HG03045 (cell line): ENCODE measurements around the gene NFATC2.

Source experiments
- ATAC-seq: cut with Tn5 transposase; IDR thresholded peaks from one replicate; pipeline ENCODE4 v1.9.1; 2021; ENCODE audit warnings: mild to moderate bottlenecking, moderate library complexity; ENCODE audit not compliant: unreplicated experiment

NFATC2 gene

DNA sequence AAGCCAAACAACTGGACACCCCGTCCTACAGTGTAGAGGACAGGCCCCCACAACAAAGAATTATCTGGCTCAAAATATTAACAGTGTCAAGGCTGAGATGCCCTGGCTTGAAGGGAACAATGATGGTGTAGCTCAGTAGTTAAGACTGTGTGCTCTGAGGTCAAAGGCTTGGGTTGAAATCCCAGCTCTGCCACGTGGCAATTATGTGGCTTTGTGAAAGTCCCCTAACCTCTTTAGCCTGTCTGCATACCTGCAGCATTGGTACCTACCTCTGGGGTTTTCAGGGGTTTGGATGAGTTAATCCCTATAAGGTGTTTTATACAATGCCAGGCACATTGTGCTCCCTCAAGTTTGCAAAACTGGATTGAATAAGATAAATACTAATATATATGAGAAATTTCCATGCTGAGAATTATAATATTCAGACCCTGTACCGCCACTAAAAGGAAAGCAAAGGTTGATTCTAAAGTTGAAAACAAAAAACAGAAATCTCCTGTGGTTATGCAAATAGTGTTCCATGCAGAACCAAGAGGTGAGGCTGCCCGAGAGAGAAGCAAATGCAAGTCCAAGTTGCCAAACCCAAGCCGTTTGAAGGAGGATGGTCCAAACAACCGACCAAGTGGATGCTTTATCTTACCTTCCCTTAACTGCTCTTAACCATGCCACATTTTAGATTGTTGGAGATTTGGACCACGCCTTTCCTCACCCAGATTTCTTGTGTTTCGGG, 199.8 kb downstream of the NFATC2 start:
- no peak for ATAC-seq

DNA sequence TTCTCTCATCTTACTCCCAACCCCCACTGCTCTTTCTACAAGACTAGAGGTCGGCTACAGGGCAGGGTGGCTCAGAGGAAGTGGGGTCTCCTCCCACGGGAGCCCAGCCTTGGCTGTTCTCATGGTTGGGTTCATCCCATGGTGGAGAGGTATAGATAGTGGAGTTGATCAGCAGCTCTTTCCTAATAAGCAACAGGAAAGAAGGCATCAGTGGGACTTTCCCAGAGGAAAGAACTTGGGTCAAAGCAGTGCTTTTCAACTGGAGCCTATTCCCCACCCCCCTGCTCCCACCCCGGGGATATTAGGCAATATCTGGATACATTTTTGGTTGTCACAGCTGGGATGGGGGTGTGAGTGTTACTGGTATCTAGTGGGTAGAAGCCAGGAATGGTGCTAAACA, 200.9 kb downstream of the NFATC2 start:
- ATAC-seq = no peak

- ATAC-seq = no peak
These were observed 202.1 kb downstream of the NFATC2 start for GRCh38 chr20:51340451-51340840.

DNA sequence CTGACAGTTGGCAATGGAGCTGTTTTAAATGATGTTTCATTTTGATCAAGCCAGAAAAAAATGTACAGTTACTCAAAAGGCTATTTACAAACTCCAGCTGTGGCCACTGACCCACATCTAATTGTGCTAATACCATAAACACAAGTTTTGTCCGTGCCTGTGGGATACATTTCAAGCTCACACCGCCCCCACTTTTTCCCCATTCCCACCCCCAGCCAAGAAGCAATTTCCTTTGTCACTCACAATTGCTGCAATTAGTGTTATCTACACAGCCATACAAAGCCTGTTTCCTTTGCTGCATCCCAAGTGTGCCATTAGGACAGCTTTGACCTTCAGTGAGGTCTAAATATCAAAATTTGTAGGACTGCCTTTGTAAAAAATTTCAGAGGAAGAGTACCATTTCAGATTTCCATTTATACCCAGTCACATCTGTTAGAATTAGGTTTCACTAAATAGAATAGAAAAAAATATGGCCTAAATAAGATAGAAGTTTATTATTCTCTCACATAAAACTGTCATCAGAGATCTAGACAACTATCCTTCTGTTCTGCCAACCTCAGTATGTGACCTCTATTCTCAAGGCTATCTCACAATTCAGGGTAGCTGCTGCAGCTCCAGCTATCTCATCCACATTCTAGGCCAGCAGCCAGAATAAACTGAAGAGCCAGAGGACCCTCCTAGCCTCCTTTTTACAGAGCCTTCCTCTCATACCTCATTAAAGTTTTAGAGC, 202.6 kb downstream of the NFATC2 start:
- ATAC-seq = no peak

- no peak for ATAC-seq
These were observed 203.7 kb downstream of the NFATC2 start for GRCh38 chr20:51338692-51339440.

GRCh38 chr20:51337126-51337805, 205.3 kb downstream of the NFATC2 start:
- no peak for ATAC-seq
